ENCODE results near the gene MAML1.
"Not testable (repeated sequence)": the region's sequence is repeated elsewhere in the genome, so short reads cannot be mapped to it uniquely, and the experiment has no call there.

MAML1 gene, protein sequence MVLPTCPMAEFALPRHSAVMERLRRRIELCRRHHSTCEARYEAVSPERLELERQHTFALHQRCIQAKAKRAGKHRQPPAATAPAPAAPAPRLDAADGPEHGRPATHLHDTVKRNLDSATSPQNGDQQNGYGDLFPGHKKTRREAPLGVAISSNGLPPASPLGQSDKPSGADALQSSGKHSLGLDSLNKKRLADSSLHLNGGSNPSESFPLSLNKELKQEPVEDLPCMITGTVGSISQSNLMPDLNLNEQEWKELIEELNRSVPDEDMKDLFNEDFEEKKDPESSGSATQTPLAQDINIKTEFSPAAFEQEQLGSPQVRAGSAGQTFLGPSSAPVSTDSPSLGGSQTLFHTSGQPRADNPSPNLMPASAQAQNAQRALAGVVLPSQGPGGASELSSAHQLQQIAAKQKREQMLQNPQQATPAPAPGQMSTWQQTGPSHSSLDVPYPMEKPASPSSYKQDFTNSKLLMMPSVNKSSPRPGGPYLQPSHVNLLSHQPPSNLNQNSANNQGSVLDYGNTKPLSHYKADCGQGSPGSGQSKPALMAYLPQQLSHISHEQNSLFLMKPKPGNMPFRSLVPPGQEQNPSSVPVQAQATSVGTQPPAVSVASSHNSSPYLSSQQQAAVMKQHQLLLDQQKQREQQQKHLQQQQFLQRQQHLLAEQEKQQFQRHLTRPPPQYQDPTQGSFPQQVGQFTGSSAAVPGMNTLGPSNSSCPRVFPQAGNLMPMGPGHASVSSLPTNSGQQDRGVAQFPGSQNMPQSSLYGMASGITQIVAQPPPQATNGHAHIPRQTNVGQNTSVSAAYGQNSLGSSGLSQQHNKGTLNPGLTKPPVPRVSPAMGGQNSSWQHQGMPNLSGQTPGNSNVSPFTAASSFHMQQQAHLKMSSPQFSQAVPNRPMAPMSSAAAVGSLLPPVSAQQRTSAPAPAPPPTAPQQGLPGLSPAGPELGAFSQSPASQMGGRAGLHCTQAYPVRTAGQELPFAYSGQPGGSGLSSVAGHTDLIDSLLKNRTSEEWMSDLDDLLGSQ

DNA sequence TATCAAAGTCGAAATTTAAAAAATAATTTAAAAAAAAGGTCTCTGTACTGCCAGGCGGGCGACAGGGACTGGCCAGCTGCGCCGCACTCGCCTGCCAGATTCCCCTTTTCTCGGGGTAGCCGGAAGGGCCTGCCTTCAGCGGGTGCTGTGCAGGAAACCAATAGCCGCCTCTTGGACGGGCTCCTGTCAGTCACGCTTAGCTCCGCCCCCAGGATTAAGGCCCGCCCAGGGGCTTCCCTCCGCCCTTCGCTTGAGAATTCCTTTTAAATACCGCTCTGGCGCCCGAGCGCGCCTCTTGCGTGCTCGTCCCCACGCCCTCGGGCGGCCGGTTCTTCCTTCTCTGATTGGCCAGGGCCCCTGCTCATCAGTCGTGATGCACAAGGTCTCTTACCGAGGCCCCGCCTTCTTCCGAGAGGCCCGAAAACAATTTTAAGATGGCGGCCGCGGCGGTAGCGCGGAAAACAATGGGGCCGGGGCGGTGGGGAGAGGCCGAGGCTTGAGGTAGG lies at the start of gene MAML1:
Gene MAML1, plus strand, starts transcription at position 411 of the 506 bp plus-strand sequence. CDS start 291 bp downstream, outside the sequence.
- peak; percentile 100 for DNase-seq (ENCODE audit: low spot score)

DNA sequence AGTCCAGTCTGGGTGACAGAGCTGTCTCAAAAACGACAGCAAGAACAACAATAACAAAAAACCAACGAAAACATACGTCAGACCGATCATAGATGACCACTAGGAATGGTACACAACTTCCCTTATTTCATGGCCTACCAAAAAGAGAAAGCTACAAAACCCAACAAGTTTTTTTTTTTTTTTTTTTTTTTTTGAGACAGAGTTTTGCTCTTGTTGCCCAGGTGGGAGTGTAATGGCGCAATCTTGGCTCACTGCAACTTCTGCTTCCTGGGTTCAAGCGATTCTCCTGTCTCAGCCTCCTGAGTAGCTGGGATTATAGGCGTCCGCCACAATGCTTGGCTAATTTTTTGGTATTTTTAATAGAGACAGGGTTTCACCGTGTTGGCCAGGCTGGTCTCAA lies 43.4 kb upstream of the MAML1 start:
- DNase-seq (ENCODE audit: low spot score) = not testable (repeated sequence)

DNA sequence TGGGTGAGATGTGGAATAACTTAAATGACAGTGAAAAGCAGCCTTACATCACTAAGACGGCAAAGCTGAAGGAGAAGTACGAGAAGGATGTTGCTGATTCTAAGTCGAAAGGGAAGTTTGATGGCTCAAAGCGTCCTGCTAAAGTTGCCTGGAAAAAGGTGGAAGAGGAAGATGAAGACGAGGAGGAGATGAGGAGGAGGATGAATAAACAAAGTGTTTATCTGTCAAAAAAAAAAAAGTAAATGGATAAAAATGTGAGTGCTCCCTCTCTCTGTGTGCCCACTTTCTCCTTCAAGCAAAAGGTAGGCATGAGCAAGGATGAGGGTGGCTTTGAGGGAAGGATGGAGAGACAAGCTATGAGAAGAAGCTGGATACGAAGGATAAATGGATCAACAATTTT lies 38.1 kb upstream of the MAML1 start:
- DNase-seq (ENCODE audit: low spot score) = no peak

DNA sequence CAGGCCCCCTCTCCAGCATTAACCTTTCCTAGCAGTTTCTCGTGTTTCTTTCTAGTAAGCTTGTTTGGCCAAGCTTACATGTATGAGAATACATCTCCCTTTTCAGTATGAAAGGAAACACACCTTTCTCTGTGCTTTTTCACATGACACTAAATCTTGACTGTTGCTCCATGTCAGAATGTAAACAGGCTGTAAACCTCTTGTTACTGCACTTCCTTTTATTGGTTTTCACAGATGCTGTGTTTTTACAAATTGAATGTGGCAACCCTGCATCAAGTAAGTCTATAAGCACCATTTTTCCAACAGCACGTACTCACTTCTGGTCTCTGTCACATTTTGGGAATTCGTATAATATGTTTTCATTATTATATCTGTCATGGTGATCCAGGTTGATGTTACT lies 36.0 kb upstream of the MAML1 start:
- no peak for DNase-seq (ENCODE audit: low spot score)

DNA sequence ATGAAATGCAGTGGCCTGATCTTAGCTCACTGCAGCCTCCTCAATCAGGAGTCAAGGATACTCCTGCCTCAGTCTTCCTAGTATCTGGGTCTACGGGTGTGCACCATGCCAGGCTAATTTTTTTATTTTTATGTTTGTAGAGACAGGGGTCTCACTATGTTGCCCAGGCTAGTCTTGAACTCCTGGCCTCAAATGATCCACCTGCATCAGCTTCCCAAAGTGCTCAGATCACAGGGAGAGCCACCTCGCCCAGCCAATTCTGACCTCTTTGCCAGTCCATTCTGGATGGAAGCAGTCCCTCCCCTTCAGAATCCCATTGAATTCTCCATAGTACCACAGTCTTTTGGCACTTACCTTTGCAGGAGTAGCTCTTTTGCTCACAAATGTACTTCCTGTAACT lies 35.5 kb upstream of the MAML1 start:
- DNase-seq (ENCODE audit: low spot score) = no peak

DNA sequence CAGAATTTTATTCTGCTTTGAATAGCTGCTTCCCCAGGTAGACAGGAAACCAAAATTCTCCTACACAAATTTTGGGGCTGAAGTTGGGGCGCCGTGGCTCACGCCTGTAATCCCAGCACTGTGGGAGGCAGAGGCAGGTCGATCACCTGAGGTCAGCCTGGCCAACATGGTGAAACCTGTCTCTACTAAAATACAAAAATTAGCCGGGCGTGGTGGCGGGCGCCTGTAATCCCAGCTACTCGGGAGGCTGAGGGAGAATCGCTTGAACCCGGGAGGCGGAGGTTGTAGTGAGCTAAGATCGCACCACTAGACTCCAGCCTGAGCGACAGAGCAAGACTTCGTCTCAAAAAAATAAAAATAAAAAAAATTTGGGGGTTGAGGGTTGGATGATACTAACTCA lies 35.1 kb upstream of the MAML1 start:
- DNase-seq (ENCODE audit: low spot score) = not testable (repeated sequence)

DNA sequence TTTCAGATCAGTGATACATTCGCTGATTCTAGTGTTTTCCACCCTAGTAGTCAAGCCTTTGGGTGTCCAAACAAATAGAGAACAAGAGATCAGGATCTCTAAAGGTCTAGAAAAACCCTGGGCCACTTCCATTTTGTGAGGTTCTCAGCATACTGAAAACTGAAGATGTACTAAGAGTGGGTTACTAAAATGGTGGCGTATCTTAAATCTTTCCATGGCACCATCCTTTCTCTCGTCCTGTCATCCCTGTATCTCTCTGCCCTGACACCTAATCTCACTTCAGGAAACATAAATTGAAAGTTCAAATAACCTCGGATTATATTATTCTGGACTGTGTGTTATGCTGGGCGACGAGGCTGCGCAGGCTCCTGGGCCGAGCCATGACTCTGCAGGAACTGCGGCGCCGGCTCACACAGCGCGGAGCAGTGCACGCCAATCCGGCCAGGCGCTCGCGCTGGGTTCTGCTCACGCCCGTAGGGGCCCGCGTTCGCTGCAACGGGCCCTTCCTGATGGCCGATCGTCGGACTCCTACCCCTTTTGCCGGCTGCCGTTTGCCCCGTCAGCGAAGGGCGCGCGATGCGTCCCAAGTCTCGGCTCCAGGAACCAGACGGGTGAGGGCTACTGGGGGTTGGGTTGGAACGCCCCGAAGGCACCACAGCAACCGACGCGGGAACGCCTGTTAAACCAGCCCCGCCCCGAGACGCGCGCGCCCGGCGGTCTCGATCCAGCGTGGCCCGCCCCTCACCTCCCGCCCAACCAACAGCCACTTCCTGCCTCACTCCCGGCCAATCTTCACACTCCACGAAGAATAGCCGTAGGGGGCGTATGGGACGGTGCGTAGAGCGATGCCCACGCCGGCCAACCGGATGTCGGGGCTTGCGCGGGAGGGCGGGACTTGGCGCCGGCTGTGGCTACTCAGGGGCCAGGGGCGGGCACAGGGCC lies 34.4 kb upstream of the MAML1 start:
- peak; percentile 100 for DNase-seq (ENCODE audit: low spot score)

DNA sequence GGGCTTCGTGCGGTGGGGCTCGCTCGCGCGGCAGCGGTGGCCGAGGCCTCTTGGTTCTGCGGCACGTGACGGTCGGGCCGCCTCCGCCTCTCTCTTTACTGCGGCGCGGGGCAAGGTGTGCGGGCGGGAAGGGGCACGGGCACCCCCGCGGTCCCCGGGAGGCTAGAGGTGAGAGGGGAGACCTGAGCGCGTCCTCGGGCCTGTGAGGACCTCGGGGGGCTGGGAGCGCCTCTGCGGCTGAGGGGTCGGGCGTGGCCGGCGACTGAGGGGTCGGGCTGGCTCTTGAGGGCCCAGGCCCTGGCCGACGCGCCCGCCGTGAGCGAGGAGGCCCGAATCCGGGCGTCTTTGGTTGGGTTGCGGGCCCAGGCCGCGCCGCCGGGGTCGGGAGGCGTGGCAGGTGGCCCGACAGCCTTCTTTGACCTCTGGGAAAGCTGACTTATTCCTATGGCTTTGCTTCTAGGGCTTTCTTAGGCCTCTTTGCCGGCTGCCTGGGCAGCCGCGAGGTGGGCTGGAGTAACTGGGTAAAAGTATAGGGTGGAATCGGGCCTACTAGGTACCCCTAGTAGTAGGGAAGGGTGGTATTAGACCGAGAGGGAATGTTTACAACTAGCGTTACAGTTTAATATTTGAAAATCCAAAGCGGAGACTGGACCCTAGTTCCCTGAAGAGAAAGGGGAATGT lies 33.5 kb upstream of the MAML1 start, which contains the start of gene CANX:
Gene CANX, plus strand, starts transcription at position 33 of the 681 bp plus-strand sequence. CDS start 6,715 bp downstream, outside the sequence.
- DNase-seq (ENCODE audit: low spot score) = no peak

DNA sequence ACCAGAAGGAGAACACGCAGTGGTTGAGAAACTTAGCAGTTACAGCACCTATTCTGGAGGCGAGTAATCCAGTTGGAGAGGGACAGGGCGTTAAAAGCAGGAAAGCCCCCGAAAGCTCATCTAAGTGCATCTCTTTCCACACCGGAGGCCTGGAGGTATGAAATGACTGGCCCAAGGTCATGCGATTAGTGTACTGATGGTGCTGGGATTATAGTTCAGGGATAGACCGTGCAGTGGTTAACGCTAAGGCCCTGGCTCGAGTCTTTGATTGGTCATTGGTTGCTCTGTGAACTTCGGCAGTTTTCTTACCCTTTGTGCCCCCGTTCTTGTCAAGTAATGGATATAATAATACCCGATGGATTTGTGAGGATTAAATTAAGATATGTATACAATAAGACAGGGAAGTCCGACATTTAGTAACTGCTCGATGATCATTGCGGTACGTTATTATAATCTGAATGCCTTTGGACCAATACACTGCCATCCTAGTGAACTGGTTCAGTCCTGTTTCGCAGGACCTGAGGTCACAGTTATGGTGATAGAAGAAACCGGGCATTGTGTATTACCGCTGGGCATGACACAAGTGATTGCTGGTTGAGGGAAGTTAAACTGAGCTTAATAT lies 32.9 kb upstream of the MAML1 start:
- DNase-seq (ENCODE audit: low spot score) = no peak

DNA sequence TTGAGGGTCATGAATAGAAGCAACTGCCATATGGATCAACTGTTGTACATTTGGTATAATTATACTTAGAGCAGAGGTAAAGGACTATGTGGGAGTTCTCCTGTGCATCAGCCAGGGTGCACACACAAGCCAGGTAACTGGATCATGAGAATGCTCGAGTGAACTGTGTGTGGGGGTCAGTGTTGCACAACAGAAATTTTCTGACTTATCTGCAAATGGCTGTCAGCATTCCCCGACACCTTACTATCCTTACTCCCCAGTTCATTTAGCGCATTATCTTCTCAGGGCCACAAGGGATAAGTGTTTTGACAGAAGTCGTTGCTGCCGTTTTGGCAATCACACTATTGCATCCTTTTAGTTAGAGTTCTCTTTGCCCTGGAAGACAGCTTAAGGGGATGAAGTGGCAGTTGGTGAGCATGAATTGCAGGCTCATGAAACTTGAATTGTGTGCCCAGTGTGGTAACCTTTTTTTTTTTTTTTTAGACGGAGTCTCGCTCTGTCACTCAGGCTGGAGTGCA lies 32.2 kb upstream of the MAML1 start:
- no peak for DNase-seq (ENCODE audit: low spot score)

DNA sequence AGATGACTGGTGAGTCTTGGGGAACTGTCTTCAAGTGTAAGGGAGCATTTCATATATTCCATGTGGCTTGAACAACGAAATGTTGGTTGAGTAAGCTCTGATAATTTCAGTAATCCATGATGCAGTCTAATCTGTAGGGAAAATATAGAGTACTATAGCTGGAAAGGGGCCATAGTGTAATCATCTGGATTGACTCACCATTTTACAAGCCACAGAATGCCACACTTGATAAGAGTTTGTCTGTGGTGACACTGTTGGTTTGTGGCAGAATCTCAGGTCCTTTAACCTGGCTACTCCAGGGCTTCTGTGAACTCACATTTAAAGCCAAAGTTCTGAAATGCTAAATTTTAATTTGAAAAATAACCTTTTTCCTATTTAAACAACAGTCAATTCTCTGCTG lies 16.3 kb upstream of the MAML1 start:
- DNase-seq (ENCODE audit: low spot score) = no peak

DNA sequence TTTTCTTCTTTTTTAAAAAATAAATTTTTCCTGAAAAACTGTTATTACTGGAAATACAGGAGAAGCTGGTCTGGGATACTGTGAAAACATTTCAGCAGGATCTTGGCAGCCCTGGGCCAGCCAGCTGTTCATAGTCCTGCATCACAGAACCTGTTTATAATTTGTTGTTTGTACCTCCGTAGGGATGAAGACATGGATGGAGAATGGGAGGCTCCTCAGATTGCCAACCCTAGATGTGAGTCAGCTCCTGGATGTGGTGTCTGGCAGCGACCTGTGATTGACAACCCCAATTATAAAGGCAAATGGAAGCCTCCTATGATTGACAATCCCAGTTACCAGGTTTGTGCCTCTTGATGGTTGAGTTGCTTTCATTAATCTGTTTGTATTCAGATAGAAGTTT lies 12.4 kb upstream of the MAML1 start:
- no peak for DNase-seq (ENCODE audit: low spot score)

DNA sequence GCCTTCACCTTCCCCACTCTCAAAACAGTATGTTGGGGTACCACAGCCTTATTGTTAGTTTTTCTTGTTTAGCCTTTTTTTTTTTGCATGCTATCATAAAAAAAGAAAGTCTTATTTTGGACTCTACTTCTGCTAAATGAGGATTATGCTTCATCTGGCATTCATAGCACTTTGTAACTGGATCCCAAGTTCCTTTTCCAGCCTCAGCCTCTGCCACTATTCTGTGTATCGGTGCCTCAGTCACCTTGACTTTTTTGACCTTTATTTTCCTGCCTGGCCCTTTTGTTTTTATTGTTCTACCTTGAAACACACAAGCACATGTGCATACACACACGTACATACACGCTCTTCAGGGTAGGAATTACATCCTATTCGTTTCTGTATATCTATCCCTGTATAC lies 8.5 kb upstream of the MAML1 start:
- DNase-seq (ENCODE audit: low spot score) = no peak

DNA sequence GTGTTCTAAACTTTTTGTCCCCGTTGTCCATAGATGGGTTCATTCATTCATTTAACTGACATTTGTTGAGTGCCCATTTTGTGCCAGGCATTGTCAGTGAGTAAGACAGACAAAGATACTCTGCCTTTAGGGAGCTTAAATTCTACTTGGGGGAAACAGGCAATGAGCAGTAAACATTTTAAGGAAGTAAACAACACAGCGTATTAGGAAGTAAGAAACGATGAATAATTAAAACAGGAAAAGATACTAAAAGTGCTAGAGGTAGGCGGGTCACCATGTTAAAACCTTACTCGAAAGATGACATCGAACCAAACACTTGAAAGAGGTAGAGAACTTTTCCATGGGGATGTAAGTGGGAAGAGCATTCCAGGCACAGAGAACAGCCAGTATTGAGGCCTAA lies 5.5 kb upstream of the MAML1 start:
- no peak for DNase-seq (ENCODE audit: low spot score)

DNA sequence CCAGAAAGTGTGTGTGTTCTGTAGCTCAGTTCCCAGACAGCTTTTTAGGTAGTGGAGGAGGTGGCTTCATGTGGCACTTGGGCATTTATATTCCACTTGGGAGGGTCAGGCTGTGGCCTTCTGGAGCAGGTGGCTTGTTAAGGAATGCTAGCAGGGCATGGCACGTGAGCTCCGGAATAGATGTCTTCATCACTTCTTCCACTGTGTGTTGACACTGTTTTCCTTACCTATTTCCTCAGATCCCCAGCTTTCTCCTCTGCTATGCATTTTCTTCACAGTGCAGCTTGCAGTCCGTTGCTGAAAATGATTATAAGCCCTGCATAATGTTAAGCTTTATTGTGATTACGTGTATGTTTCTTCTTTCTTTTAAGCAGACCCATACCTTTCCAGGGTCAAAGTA lies 3.3 kb upstream of the MAML1 start:
- DNase-seq (ENCODE audit: low spot score) = no peak

DNA sequence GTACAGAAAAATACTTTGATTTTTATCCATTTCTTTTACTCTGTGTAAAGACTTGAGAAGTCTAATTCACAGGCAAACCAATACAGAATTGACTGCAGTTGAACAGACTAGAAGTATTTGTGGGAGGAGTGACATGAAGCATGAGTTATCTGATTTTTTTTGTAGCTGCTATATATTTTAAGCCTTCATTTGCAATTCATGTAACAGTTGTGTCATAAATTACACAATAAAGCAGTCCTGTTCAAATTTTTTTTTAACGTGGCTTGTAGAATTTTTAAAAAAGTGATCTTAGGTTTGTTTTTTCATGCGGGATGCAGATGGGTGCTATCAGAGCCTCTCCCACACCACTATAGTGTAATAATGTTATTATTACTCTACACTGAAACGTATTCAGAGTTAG lies 2.9 kb upstream of the MAML1 start:
- no peak for DNase-seq (ENCODE audit: low spot score)

DNA sequence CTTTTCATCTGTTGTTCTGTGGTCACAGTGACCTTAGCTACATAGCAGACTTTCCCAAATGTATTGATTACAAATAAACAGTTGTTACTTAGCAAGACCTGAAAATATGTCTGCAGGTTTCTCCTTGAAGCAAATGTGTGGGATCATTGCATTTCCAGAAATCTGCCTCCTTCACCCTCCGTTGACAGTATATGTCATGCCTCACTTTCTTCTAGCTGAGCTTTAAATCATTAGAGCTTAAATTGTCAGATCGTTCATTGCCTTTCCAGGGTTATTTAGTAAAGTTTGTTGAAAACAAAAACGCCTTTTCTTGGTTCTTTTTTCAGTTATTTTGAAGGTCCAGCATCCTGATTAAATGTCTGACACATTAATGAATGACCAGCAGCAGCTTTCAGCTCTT lies 2.3 kb upstream of the MAML1 start:
- no peak for DNase-seq (ENCODE audit: low spot score)

DNA sequence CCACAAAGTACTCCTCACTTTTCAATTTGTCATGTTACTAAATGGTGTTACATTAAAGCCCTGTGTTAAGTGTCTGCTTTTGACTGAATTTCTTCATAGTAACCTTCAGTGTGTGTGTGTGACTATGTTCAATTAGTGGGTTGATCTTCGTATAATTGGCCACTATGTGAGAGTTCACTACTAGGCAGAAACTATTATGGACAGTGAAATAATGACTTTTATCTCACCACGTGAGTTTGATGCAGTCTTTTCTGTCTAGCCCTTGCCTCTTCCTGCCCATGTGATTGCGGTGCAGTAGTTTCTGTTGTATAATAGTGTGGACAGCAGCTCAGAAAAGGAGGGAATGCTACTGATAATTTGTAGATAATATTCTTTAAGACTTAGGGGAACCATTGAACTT lies 1.8 kb upstream of the MAML1 start:
- no peak for DNase-seq (ENCODE audit: low spot score)

DNA sequence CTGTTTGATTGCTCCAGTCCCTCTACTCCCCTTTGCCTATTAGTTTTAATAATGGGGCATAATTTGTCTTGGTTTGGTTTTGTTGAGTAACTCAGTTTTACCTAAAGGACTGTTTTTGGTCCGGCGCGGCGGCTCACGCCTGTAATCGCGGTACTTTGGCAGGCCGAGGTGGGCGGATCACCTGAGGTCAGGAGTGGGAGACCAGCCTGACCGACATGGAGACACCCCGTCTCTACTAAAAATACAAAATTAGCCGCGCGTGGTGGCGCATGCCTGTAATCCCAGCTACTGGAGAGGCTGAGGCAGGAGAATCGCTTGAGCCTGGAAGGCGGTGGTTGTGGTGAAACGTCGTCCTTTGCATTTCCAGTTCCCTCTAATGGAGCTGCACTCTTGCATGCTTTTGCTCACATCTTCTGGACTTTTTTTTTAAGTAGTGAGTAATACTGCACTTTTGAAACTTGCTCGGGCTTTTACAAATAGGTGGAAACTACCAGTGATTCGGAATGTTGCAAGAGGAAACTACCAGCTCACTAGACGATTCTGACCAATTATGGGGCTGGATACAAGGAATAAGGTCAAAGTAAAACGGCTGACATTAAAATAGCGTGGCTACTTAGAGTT lies 721 bp upstream of the MAML1 start:
- peak; percentile 26 for DNase-seq (ENCODE audit: low spot score)

Data from LoVo (cell line).